ENCODE measurements around the gene CHGA.

The CHGA gene

GRCh38 chr14:92962031-92962830, 39.3 kb downstream of the CHGA start:
- no peak for DNase-seq

DNA sequence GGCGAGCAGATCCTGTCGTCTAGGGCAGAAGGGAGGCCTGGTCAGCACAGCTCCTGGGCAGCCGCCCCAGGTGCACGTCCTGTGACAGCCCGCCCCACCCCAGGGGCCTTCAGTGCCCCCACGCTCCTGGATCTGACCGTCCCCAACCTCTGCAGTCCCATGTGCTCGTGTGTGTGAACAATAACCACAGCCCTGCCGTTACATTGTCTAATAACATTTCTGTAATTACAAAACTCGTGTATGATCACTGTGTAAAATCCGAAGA, 39.8 kb downstream of the CHGA start:
- DNase-seq, result no peak

- DNase-seq, result no peak
Measured at GRCh38 chr14:92963301-92964123, 40.6 kb downstream of the CHGA start.

DNA sequence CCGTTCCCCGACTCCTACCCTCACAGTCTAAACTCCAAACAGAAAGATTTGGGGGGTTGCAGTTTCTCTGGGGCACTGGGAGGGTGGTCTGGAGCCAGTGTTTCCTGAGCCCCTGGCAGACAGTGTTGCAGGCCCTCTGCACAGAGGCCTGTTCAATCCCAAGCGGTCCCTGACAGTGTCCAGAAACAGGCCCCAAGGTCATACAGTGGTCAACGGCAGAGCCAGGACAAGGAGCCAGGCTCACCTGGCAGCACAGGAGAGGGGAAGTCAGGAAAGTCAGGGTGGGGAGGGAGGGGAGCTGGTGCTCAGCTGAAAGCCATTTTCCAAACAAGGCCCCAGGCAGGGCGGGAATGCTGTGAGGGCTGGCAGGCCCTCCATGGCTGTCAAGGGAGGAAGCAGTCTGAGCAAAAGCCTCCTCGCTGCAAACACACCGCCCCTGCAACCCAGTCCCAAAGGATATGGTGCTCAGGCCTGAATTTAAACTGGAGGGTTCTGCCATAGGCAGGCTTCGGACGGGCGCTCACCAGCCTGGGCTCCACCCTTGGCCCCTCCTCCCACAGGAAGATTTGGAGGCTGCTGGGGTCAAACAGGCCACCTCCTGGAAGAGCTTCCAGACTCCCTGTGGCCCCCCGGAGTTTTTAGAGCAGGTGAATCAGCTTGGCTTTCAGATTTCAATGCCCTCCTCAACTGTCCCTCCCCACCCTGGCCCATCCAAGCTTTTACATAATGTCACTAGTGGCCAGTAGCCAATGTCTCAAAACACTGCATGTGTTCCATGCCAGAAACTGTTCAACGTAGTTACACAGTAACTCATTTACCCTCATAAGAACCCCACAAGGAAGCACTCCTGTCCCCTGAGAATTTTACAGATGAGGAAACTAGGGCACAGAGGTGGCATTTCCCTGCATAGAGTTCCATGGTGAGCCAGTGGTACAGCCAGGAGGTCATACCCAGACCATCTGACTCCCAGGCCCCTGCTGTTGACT, 41.5 kb downstream of the CHGA start:
- DNase-seq, result no peak

DNA sequence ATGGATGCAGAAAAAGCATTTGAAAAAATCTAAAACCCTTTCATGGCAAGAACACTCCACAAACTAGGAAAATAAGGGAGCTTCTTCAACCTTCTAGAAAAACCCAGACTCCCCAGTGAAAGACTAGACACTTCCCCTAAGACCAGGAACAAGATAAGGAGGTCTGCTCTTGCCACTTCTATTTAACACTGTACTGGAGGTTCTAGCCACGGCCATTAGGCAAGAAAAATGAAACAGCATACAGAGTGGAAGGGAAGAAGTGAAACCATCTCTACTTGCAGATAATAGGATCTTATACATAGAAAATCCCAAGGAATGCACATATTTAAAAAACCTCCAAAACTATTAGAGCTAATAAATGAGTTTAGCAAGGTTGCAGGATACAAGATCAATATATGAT, 42.3 kb downstream of the CHGA start:
- DNase-seq, result no peak

DNA sequence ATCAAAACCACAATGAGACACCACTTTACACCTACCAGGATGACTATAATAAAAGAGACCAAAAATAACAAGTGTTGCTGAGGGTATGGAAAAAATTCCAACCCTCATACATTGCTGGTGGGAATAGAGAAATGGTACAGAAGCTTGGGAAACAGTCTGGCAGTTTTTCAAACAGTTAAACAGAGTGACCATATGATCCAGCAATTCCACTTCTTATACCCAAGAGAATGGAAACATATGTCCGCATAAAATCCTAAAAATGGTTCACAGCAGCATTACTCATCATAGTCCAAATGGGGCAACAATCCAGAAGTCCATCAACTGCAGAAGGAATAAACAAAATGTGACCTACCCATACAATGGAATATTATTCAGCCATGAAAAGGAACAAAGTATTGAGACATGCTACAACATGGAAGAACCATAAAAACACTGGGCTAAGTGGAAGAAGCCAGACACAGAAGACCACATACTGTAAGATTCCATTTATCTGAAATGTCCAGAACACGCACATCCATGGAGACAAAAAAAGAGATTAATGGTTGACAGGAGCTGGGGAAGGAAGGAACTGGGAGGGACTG, 44.5 kb downstream of the CHGA start:
- DNase-seq, result no peak

GRCh38 chr14:92968291-92969020, 45.5 kb downstream of the CHGA start:
- DNase-seq, result no peak

DNA sequence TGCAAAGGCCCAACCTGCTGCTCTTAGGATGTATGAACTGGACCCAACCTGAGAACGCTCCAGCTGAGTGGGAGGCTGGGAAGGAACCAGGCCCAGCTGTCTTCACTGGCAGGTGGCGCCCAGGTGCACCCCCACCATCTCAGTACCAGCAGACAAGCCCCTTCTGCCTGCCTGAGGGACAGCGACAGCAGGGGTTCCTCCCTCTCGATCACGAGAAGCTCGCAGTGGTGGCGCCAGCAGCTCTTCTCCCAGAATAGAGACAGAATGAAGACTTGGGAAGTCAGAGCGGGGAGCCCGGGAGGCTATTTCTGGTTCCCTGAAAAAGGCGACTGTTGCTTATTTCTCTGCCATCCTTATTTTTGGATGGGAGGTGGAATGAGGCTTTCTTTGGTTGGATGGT, 46.5 kb downstream of the CHGA start:
- DNase-seq, result no peak

GRCh38 chr14:92969871-92970270, 46.9 kb downstream of the CHGA start:
- no peak for DNase-seq

GRCh38 chr14:92970271-92970670, 47.3 kb downstream of the CHGA start:
- DNase-seq, result no peak

GRCh38 chr14:92971601-92972180, 48.7 kb downstream of the CHGA start:
- no peak for DNase-seq

DNA sequence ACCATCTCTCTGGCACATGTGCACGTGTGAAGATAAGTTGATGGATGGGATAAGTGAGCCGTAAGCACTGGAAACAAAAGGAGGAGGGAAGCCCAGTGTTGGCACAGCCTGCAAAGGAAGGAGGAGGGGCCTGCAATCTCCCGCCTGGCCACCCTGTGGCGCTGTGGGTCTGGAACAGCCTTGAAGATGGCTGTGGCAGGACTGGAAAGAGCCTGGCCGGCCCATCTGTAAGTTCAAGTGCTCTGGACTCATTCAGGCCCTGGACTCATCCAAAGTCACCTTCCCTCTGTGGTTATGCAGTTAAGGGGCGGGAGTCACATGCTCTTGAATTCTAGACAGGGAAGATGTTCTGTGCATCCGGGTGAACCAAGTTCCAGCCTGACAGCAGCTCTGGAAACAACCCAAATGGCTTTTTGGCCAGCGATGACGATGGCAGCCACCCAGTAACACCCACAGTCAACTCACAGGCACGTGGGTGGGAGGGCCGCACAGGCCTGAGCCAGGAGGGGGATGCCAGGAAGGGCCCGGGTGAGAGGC, 50.4 kb downstream of the CHGA start:
- no peak for DNase-seq

GRCh38 chr14:92973798-92974372, 50.9 kb downstream of the CHGA start:
- no peak for DNase-seq

DNA sequence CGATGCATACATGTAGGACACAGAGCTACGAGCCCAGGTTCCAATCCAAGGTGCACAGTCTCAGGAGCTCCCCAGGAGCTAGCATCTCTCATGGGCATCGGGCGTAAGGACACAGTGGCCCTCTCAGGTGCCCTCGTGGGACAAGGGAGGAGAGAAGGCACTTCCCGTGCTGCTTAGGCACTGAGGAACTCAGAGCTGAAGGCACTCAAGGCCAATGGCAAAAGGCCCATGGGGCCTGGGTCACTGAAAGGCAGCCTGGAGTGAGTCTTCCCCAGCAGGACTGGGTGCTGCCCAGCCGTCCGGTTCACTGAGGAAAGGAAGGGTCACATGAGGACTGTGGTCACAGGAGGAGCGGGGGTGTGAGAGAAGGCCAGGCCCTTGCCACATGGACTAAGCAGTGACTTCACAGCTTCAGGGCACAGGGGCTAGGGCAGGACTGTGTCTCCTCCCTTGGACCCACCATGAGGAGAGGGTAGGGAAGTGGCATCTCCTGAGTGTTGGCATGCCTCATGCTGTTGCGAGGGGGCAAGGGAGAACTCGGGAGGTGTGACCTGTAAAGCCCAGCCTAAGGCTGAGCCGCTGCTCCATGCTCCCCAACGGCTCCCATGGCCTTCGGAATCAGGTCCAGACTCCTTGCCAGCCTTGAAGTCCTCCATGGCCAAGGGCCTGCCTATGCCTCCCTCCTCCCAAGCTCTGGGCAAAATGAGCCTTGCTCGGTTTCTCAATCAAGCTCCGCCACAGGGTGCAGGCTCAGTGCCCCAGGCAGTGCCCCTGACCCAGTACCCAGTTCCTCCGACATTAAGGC, 51.8 kb downstream of the CHGA start:
- DNase-seq, result no peak

DNA sequence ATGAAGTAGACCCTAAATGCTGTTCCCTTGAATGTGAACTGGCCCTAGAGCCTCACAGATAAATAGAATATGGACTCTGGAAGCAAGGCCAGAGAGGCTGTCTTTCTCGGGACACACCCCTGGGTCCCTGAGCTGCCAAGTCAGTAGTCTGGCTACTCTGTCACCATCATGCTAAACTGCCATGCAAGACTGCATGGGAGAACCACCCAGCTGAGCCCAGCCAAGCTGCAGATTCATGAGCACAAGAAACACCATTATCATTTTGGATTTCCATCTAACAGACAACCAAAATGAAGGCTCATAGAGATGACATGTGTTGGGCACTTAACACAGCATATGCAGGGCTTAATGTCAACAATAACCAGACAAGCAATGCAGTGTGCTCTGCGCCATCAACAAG, 53.3 kb downstream of the CHGA start:
- DNase-seq, result no peak

- no peak for DNase-seq
Measured at GRCh38 chr14:92978229-92979021, 55.5 kb downstream of the CHGA start.

DNA sequence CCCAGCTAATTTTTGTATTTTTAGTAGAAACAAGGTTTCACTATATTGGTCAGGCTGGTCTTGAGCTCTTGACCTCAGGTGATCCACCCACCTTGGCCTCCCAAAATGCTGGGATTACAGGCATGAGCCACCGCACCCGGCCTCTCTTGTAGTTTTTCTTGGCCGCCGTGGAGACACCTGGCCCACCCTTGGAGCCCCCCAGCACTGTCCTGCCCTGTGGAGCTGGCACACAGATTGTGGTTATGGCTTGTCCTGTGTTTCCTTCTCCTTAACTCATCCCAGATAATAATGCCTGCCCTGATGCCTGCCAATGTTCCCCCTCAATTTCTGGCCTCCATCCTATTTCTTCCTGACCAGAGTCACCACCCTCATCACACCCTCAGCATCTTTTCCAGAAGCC, 57.9 kb downstream of the CHGA start:
- no peak for DNase-seq

GRCh38 chr14:92981726-92982125, 58.8 kb downstream of the CHGA start:
- DNase-seq, result no peak

DNA sequence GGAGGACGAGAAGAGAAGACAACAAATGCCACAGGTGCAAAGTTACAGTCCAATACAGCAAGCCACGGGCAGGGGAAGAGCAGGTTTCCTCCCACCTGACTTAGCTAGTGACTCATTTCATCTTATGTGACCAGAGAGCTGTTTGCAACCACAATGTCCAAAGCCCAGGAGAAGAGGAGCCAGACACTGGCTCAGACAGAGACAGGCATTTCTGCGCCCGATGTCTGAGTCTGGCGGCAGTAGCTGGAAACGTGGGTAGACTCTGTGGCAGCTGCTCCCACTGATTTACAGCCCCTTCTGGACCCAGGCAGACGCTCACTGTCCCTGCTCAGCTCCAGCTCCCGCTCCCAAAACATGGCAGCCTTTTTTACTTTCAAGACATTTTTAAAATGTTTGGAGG, 60.0 kb downstream of the CHGA start:
- DNase-seq, result no peak
